Loucy (cell line): Measurements from ENCODE around the gene CCDC3.

Experiments
- H2AFZ ChIP-seq: fragments of 200-600 bp; sonication (generic); 2 replicates; pipeline ENCODE4 v1.6.0; 2016; ENCODE audit warnings: antibody characterized with exemption, mild to moderate bottlenecking, low read length, moderate library complexity
- H3F3A ChIP-seq: fragments of 200-600 bp; 2 replicates; pipeline ENCODE4 v1.6.0; 2016; ENCODE audit warnings: antibody characterized with exemption, low read depth, mild to moderate bottlenecking
- H3K27me3 ChIP-seq: fragments of 200-600 bp; sonication (generic); 2 replicates; pipeline ENCODE4 v1.6.1; 2014; ENCODE audit warnings: low read length, mild to moderate bottlenecking; ENCODE audit not compliant: insufficient read depth, poor library complexity, severe bottlenecking
- H3K36me3 ChIP-seq: fragments of 200-600 bp; sonication (generic); 2 replicates; pipeline ENCODE4 v1.6.1; 2016; ENCODE audit warnings: low read length; ENCODE audit not compliant: insufficient read depth
- H3K4me1 ChIP-seq: fragments of 200-600 bp; sonication (generic); 2 replicates; pipeline ENCODE4 v1.5.1; 2014; ENCODE audit warnings: low read length, mild to moderate bottlenecking; ENCODE audit not compliant: insufficient read depth, poor library complexity, severe bottlenecking
- H3K4me2 ChIP-seq: fragments of 200-600 bp; sonication (generic); 2 replicates; pipeline ENCODE4 v1.6.0; 2014; ENCODE audit warnings: antibody characterized with exemption, low read length, low read depth, mild to moderate bottlenecking; ENCODE audit not compliant: poor library complexity, severe bottlenecking
- H3K4me3 ChIP-seq: fragments of 200-600 bp; sonication (generic); 2 replicates; pipeline ENCODE4 v1.5.1; 2014; ENCODE audit warnings: low read length, mild to moderate bottlenecking, mixed read lengths; ENCODE audit not compliant: poor library complexity, severe bottlenecking
- H3K79me2 ChIP-seq: fragments of 200-600 bp; sonication (generic); 2 replicates; pipeline ENCODE4 v1.6.1; 2014; ENCODE audit warnings: low read length; ENCODE audit not compliant: insufficient read depth
- H3K9ac ChIP-seq: fragments of 200-600 bp; sonication (generic); 2 replicates; pipeline ENCODE4 v1.6.0; 2014; ENCODE audit warnings: mild to moderate bottlenecking, low read depth, low read length, moderate library complexity; ENCODE audit not compliant: poor library complexity, severe bottlenecking
- H3K9me2 ChIP-seq: fragments of 200-600 bp; sonication (generic); replicated peaks from 2 replicates; pipeline ENCODE4 v1.6.1; 2016; ENCODE audit warnings: low read depth, low read length, mixed read lengths
- H3K9me3 ChIP-seq: fragments of 200-600 bp; sonication (generic); 2 replicates; pipeline ENCODE4 v1.6.1; 2014; ENCODE audit warnings: mild to moderate bottlenecking, antibody characterized with exemption, low read length, low read depth; ENCODE audit not compliant: insufficient read depth
- H4K20me1 ChIP-seq: fragments of 200-600 bp; sonication (generic); 2 replicates; pipeline ENCODE4 v1.6.0; 2014; ENCODE audit warnings: antibody characterized with exemption, low read length, mild to moderate bottlenecking; ENCODE audit not compliant: insufficient read depth, poor library complexity, severe bottlenecking
- CTCF ChIP-seq: fragments of 200-600 bp; sonication (generic); conservative IDR thresholded peaks from 2 replicates; pipeline ENCODE4 v1.5.1; 2014; ENCODE audit warnings: mild to moderate bottlenecking, antibody characterized with exemption, low read length
- EZH2phosphoT487 ChIP-seq: fragments of 200-600 bp; IDR thresholded peaks from 2 replicates; pipeline ENCODE4 v1.6.1; 2018; ENCODE audit warnings: antibody characterized with exemption, mild to moderate bottlenecking, moderate library complexity, borderline replicate concordance

Gene CCDC3

GRCh38 chr10:13048762-13049161 lies 47.2 kb upstream of the CCDC3 start:
- TF ChIP-seq EZH2phosphoT487, result no peak
- TF ChIP-seq CTCF, result no peak
- no peak overlapping the region for H2AFZ ChIP-seq
- H3K36me3 ChIP-seq, result no peaks in the 10 kb centered on the region
- H3K9ac ChIP-seq, result no peak overlapping the region
- H3K9me3 ChIP-seq, result no peaks in the 10 kb centered on the region
- H3F3A ChIP-seq, result no peaks in the 10 kb centered on the region
- H4K20me1 ChIP-seq, result no peaks in the 10 kb centered on the region
- no peaks in the 10 kb centered on the region for H3K79me2 ChIP-seq
- no peak overlapping the region for H3K4me3 ChIP-seq
- H3K4me2 ChIP-seq, result no peak overlapping the region
- no peaks in the 10 kb centered on the region for H3K27me3 ChIP-seq
- no peaks in the 10 kb centered on the region for H3K9me2 ChIP-seq
- H3K4me1 ChIP-seq, result no peaks in the 10 kb centered on the region

- Histone ChIP-seq H3K27me3 (no peaks in the 10 kb centered on the region), H4K20me1 (no peaks in the 10 kb centered on the region), H2AFZ (no peak overlapping the region), H3K9ac (no peak overlapping the region), H3K36me3 (no peaks in the 10 kb centered on the region), H3K9me3 (no peaks in the 10 kb centered on the region), H3K9me2 (no peaks in the 10 kb centered on the region), H3K4me1 (no peaks in the 10 kb centered on the region), H3F3A (no peaks in the 10 kb centered on the region), H3K4me3 (no peak overlapping the region), H3K79me2 (no peaks in the 10 kb centered on the region), H3K4me2 (no peak overlapping the region)
- TF ChIP-seq CTCF (no peak), EZH2phosphoT487 (no peak)
These were observed 46.2 kb upstream of the CCDC3 start for GRCh38 chr10:13047529-13048206.

GRCh38 chr10:13046851-13047528 lies 45.5 kb upstream of the CCDC3 start:
- Histone ChIP-seq H3K9ac (no peak overlapping the region), H3K4me1 (no peaks in the 10 kb centered on the region), H3K79me2 (no peaks in the 10 kb centered on the region), H3K9me3 (no peaks in the 10 kb centered on the region), H3K36me3 (no peaks in the 10 kb centered on the region), H4K20me1 (no peaks in the 10 kb centered on the region), H3K27me3 (no peaks in the 10 kb centered on the region), H3K9me2 (no peaks in the 10 kb centered on the region), H3K4me3 (no peak overlapping the region), H2AFZ (no peak overlapping the region), H3K4me2 (no peak overlapping the region), H3F3A (no peaks in the 10 kb centered on the region)
- TF ChIP-seq EZH2phosphoT487 (no peak), CTCF (no peak)
